AG20443 (cell line): ENCODE measurements around the gene CDC42BPB.
A peak's percentile ranks its signal among the peaks of the same experiment; 100 is the strongest.

Experiments
- DNase-seq: peaks from one replicate; pipeline ENCODE4 v3.0.0; 2012; ENCODE audit warnings: low spot score, mixed read lengths

Gene CDC42BPB

DNA sequence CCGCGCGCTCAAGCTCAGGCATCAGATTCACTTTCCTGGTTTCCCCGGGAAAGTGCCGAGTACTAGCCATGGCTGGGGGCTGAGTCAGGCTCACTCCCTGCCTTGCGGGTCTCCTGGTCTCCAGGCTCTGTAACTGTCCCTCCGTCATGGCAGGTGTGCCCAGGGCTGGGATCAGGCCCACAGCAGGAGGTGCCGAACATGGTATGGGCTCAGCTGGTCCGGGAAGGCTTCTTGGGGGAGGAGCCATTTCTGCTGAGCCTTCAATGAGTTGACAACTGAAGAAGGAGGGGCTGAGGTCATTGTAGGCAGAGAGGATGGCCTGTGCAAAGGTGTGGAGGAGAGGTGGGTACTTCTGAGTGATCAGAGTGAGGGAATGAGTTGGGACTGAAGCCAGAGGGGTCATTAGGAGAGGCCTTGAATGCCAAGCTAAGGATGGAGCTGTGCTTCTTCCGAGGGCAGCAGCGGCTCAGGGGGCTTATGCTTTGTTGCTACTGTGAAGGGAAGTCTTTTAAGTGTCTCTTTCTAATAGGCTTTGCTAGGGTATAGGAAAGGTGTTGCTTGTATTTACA is 37.9 kb upstream of the CDC42BPB start:
- no peak for DNase-seq

DNA sequence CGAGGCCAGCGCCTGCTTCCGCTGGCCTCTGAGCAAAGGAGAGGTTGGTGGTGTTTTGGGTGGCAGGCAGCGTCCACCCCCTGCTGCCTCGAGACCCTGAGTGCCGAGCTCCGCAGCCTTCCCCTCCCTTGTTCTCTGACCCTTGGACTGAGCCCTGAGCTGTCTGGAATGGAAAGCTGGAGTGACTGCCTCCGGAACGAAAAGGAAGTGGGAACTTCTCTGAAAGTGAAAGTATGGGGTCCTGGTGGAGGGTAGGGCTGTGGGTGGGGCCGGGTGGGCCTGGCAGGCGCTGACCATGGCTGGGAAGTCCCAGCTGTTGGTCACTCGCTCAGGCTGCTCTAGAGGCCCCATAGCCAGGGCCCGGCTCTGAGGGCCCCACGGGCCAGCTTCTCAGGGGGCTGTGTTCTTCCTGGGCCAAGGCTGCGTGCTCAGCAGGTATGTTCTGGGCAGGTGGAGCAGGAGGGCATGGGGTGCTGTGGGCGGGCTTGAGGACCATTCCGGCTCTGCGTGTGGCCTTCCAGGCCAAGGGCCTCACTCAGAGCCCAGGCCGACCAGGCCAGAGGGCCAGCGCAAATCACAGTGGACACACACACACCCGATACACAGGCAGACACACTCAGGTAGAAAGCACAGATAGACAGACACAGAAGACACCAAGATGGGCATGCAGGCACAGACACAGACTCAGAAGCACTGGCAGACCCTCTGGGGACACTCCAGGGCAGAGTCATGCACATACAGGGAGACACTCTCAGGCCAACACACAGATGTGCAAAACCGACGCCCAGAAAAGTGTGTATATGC is 37.3 kb upstream of the CDC42BPB start, which contains the start of gene EXOC3L4:
EXOC3L4 (plus strand) TSS at position 320 of the 804 bp plus-strand sequence. CDS start 5,495 bp downstream, outside the sequence.
- no peak for DNase-seq

DNA sequence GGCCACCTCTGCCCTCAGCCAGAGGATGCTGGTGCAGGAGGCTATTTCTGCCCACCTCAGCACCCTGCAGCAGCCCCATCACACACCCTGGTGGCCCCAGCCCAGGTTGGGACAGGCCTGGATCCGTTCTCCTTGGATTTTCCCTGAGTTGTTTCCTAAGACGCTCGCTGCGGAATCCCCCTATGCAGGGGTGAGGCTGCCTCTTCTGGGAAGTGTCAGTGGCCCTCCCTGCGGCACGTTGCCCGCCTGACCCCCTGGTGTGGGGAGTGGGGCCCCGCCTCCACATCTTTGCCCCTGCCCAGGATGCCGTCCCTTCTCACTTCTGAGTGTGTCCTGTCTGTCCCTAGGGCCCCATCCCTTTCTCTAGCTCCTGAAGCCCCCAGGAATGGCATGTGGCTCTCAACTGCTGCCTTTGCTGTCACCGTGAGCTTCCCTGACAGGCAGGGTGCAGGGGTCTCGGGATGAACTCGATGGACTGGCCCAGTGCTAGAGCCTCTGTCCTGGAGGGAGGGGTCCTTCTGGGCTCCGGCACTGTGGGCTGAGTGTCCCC is 36.6 kb upstream of the CDC42BPB start:
- no peak for DNase-seq

DNA sequence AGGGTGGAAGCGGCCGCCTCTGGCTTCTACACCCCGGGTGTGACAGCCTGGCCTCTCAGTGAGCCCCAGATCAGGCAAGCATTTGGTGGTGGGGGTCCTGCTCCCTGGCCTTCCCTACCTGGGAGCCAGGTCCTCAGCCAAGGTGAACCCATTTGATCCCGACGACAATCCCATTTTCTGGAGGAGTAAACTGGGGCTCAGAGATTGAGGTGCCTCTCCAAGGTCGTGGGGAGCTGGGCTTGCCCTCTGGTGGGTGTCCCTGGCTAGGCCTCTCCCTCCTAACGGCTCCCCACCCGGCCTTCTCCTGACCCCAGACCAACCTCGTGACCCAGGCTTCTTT is 34.5 kb upstream of the CDC42BPB start:
- DNase-seq: no peak

DNA sequence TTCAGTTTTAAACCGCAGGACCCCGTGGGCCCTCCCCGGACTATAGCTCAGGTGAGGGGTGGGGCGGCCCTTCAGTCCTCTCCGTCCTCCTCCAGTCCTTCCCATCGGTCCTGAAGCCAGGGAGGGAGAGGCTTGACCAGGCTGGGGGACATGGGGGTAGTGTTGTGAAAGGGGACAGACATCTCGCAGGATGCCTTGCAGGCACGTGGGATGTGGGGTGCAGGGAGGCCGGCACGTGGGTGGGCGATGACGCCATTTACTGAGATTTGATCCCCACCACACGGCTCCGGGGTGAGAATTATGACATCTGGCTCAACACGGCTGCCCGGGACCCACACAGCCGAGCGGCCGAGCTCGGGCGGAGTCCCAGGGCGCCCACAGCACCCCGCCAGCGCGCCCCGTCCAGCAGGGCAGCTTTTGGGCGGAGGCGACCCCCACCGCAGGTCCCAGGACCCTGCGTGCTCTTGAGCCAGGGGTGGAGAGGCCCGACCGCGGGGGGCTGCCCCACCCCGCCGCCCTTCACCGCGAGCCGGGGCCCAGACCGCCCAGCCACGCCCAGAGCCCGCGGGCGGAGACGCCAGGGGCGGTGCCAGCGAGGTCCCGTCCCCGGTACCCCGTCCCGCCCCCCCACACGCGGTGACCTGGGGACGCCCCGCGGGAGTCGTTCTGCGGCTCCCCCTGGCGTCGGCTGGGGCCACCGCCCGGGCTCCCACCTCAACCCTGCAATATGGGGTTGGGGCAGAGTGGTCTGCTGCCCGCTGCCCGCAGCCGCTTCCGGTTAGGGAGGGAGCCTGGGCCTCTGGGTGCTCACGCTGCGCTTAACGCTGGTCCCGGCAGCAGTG is 33.9 kb upstream of the CDC42BPB start:
- DNase-seq: peak; percentile 85

DNA sequence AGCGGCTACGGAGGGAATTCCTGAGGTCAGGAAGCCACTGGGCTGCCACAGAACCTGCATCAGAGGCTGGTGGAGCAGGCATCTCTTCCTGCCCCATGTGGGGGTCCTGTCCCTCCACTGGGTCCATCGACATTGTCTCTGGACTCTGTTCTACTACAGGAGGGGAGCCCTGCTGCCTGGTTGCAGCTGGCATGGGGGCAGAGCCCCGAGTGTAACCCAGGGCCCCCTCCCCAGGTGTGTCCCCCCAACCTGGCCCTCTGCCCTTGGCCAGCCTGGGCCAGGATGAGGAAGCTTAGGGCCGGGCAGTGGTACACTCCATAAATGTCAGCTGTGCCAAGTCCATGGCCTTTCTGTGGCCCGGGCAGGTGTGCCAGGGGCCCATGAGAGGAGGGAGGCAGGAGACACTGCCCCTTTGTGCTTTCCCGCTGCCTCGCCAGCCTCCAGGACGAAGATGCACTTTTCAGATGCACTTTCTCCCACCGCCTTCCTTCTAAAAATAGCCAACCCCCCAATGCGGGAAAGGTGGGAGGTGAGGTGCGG is 33.2 kb upstream of the CDC42BPB start:
- no peak for DNase-seq

DNA sequence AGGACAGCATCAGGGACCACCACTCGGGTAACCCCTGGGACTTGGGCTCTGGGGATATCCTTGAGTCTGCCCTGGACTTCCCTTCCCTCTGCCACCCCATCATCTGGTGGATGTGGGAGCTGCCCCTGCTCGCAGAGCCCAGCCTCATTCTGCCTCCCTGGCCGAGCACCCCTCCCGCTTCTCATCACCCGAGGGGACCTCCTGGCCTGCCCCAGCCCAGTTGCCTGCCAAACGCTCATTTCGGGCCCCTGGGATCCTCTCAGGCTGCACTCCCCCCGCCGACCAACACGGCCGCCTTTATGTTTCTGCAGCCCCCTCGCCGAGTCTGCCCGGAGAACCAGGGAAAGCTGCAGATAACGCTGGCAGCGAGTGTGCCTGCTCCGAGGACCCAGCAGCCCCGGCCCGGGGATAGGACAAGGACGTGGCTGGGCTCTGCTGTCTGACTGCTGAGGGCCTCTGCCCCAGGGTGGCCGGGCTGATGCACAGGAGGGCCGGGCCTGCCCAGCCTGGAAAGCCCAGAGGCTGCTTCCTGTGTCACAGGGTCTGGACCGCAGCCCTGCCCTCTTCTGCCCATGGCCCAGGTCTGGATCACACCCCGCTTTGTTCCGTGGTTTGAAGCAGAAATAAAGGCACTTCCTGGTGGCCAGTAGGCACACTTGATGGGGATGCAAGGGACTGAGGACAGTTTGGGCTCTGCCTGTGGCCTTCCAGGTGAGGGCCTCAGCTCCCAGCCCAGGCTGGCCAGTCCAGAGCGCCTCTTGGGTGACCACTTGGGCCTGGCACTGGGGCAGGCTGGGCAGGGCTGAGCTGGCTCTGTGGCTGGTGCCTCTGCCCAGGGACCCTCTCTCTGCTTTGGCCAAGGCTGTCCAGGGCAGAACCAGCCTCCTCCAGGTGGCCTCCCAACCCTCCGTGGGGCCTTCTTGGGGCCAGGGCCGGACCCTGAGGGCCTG is 32.3 kb upstream of the CDC42BPB start:
- no peak for DNase-seq

DNA sequence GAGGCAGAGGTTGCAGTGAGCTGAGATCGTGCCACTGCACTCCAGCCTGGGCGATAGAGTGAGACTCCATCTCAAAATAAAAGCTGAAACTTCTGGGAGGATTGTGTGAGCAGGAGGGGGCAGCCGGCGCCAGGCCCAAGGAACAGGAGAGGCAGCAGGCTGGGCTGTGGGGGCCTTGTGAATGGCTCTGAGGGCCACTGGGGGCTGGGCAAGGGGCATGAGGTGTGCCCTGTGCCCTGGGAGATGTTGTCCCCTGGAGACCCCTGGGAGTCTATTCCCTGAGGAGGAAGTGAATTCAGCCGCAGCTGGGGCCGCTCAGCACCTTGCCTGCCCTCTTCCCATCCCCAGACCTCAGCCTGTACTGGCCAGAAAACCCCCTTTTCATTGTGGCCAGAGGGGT is 31.6 kb upstream of the CDC42BPB start:
- no peak for DNase-seq

DNA sequence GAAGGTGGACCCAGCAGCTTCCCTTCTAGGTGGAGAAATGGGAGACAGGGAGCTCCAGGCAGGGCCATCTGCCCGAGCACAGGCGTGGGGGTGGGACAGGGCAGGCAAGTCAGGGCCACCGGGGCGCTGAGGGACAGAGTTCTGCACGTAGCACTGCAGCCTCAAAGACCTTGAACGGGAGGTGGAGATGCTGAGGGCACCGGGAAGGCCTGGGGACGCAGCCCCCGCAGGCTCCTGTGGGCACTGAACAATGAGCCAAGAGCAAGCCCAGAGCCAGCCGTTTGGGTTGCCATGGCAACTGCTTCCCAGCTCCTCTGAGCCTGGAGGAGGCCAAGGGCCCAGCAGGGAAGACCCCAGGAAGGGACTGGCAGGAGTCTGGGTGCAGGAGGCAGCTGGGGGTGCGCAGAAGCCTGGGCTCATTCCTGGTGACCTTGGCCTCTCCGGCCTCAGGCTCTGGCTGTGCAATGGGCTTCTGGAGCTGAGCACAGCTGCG is 30.0 kb upstream of the CDC42BPB start:
- DNase-seq: no peak

DNA sequence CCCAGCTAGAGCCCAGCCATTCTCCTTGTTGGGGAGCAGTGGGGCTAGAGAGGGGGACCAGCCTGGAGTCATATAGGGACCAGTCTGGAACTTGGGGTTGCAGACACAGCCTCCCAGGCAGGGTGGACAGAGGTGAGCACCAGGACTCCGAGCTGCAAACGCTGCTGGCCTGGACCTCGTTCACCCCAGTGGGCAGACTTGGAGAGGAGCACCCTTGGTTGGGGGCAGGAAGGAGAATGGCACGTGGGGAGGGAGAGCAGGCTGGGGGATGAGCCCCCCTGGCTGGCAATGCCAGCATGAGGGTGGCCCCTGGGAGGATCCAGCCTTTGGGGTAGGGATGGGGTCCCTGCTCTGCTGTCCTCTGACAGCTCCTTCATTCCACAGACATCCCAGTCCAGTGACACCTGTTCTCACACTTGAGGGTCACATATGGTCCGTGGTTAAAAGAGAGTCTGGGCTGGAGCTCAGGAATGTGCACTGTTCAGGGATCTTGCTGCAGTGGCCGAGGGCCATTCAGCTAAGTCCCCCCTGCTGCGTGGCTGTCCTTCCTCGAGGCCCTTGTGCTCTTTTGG is 29.5 kb upstream of the CDC42BPB start:
- no peak for DNase-seq

DNA sequence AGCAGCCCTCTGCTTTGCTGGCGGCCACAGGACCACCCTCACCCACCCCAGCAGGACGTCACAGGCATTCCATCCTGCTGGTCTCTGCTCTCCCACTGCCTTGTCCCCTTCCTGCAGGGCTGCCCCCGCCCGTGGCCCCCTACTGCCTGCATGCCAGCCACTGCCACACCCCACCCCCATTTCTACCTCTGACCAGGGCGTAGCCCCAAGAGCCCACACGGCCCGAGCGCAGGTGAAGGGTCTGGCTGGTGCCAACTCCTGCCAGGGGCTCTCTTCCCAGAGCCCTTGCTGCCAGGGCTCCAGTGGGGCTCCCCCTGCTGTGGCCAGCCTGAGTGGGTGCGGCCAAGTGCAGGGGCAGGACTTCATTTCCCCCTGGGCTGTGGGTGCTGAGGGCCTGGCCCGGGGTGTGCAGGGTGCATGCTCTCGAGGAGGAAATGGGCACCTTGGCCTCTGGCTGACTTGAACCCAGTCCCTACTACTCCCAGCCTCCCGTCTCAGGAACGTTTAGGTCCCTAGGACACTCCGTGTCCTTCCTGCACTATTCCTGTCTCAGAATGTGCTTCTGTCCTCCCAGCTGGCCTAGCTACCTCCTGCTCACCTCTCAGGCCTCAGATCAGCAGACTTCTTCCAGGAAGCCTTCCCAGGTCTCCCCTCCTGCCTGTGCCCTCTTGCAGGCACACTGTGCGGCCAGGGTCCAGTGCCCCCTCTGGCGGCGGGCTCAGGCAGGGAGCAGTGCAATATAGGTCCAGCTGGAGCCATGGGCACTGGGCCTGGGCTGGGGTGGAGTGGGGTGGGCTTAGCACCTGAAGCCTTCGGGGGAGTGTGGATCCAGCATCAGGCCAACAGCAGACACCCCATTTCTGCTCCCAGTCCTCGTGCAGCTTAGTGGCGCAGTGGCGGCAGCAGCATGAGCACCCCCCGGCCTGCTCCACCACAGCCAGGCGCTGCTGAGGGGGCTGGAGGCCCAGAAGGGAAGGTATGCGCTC is 28.1 kb upstream of the CDC42BPB start:
- no peak for DNase-seq

DNA sequence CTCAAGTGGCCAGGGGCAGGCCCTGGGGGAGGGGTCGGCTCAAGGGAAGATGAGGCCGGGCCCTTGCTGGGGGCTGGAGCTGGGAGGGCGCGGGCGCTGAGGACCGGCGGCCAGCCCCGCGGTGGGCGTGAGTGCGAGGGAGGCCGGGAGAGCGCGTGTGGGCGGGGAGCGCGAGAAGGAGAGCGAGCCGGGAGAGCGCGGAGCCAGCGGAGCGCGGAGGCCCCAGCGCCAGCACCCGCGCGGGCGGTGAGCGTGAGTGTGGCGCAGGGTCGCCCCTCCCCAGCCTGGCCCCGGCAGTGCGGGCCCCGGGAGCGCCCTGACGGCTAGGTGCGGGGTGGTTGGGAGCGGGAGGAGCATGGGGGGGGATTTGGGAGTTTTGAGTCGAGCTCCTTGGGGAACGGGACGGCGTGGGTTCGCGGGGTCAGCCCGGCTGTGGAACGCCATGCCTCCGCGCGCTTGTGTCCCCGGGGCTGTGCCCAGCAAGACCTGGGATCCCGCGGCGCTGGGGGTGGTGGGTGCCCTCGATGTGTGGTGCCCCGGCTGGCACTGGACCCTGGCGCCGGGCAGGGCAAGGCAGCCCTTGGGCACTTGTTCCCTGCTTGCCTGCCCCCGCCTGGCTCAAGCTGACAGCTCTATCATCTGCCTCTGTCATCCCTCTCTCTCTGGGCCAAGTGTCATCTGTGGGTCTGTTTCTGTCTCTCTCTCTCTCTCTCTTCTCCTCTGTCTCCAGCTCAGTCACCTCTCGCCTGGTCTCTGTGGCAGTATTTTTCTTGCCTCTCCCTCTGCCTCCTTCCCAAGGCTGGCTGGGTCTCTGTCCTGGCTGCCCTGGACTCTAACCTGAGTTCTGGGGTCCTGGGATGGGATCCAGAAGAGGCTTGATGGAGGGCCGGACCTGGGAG is 26.9 kb upstream of the CDC42BPB start, which contains the start of gene LBHD2:
LBHD2 (plus strand) TSS at position 190 of the 899 bp plus-strand sequence. CDS start 1,803 bp downstream, outside the sequence.
- peak; percentile 59 for DNase-seq

DNA sequence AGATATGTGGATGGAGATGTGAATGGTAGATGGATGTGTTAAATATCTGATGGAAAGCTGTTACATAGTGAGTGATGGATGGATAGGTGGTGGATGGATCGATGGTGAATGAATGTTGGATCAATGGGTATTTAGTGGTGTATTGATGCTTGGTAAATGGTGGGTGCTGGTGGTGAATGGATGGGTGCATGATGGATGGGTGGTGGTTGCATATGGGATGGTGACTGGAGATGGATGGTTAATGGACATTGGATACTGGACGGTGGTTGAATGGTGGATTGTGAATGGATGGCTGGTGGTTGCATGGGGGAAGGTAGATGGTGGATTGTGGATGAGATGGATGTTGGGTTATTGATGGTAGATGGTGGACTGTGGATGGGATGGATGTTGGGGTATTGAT is 24.6 kb upstream of the CDC42BPB start:
- no peak for DNase-seq

DNA sequence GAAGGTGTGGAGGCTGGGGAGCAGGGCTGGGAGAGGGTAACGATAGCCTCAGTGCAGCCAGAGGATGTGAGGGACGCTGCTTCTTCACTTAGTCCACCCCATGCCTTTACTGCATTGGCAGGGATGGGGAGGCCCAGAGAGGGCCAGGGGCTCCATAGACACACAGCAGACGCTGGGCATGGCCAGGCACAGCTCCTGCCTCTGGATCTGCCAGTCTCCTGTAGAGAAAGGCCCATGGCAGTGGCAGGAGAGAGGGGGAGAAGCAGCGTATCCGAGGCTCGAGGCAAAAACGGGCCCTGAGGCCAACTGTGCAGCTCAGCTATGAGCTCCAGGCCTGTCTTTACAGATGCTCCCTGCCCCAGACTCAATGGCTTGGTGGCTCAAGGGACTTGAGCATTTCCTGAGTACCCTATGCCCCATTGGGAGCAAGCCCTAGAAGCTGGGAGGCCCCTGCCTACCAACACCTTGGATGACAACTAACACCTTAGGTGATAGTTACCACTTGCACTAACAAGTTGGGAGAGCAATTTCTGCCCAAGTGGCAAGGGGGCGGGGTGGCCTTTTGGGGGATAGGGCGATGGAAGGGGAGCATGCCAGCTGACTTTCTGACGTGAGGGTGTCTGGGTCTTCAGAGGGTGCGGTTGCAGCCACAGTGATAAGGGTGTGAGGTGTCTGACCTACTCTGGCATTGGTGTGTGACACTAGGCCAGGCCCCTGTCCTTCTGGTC is 21.7 kb upstream of the CDC42BPB start:
- DNase-seq: no peak

DNA sequence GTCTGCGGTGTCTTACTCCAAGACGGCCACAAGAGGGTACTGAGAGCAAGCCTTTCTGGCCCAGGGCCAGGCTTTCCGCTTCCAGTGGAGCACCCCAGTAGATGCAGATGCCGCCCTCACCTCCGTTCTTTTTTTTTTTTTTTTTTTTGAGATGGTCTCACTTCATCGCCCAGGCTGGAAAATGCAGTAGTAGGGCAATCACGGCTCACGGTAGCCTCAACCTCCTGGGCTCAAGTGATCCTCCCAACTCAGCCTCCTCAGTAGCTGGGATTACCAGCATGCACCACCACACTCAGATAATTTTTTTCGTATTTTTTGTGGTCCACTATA is 21.0 kb upstream of the CDC42BPB start:
- DNase-seq: peak; percentile 85

DNA sequence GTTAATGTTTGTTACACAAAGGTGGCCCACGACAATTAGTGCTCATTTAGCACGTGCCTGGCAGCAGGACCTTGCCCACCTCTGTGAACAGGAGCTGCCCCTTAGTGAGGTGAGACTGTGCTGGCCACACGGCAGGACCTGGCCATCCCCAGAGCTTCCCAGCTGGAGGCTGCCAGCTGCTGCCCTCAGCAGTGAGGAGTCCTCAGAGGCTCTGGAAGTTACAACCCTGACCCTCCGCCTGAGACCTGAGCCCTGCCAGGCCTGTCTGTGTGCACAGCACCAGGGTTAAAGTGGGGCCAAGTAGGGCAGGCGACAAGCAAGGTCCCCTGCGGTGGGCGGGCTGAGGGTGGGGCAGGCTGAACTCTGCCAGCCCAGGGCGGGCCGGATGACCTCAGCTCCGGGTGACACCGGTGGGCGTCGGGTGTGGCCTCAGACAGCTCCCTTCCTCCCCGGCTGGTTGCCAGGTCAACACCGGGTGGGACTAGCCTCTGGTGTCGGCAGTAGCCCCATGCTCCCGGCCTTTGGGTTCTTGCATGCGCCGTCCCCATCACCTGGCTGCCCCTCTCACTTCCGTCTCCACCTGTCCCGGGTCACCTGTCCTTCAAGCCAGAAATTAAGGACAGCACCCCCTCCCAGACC is 17.5 kb upstream of the CDC42BPB start:
- DNase-seq: peak; percentile 59
